Mucosa of stomach (tissue), 1 donor: ENCODE results near the gene PPDPF.
A peak's percentile ranks its signal among the peaks of the same experiment; 100 is the strongest.

Experiments
- H3K27me3 ChIP-seq: one replicate; pipeline ENCODE4 v1.7.0; 2013; ENCODE audit warnings: mild to moderate bottlenecking, low read length; ENCODE audit not compliant: control insufficient read depth, insufficient read depth
- H3K36me3 ChIP-seq: one replicate; pipeline ENCODE4 v1.7.0; 2013; ENCODE audit warnings: low read length; ENCODE audit not compliant: control insufficient read depth, insufficient read depth
- H3K4me1 ChIP-seq: one replicate; pipeline ENCODE4 v1.7.0; 2013; ENCODE audit warnings: mild to moderate bottlenecking, low read length; ENCODE audit not compliant: control insufficient read depth, insufficient read depth
- H3K4me3 ChIP-seq: one replicate; pipeline ENCODE4 v1.7.0; 2013; ENCODE audit warnings: low read length
- H3K9ac ChIP-seq: one replicate; pipeline ENCODE4 v1.7.0; 2013; ENCODE audit warnings: mild to moderate bottlenecking, low read length, moderate library complexity
- H3K9me3 ChIP-seq: one replicate; pipeline ENCODE4 v1.7.0; 2013; ENCODE audit warnings: mild to moderate bottlenecking, low read length, moderate library complexity; ENCODE audit not compliant: control insufficient read depth
- donor health status: Pancreatic carcinoma.

Gene PPDPF

DNA sequence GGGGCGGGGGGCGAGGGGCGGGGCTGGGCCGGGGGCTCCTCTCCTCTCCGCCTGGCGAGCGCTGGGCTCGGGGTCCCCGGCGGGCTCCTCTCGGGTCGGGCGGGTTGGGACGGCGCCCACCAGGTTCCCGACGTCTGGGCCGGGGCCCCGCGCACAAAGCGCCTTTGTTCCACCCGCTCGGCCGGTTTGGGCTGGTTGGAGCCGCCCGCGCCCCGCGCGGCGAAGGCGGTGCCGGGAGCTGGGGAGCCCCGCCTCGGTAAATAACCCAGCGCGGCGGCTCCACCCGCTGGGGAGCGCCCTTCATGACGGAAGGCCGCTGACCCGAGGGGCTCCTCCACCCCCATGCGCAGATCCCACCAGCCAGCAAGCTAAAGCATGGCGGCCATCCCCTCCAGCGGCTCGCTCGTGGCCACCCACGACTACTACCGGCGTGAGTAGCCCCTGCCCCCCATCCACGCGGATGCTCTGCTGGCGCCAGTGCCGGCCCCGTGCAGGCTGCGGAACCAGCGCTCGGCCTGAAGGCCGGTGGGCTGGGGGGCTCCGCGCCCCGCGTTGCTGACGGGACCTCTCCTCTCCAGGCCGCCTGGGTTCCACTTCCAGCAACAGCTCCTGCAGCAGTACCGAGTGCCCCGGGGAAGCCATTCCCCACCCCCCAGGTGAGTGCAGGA, 503 bp downstream of the PPDPF start:
- peak overlapping the region; percentile 87 for H3K9ac ChIP-seq
- no peaks in the 10 kb centered on the region for H3K27me3 ChIP-seq
- H3K4me1 ChIP-seq: peaks cover 32% of the 10 kb centered on the region
- no peaks in the 10 kb centered on the region for H3K9me3 ChIP-seq
- peak overlapping the region; percentile 98 for H3K4me3 ChIP-seq
- H3K36me3 ChIP-seq: peaks cover 11% of the 10 kb centered on the region

DNA sequence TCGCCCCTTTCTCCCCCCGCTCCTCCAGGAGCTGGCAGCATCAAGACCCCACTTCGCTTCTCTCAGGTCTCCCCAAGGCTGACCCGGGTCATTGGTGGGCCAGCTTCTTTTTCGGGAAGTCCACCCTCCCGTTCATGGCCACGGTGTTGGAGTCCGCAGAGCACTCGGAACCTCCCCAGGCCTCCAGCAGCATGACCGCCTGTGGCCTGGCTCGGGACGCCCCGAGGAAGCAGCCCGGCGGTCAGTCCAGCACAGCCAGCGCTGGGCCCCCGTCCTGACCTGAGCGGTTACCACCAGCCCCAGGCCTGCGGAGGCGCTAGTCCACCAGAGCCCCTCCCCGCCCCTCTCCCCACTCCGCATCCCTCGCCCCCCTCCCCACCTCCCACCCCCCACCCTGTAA, 1.0 kb downstream of the PPDPF start:
- no peaks in the 10 kb centered on the region for H3K9me3 ChIP-seq
- no peaks in the 10 kb centered on the region for H3K27me3 ChIP-seq
- peaks cover 11% of the 10 kb centered on the region for H3K36me3 ChIP-seq
- peaks cover 34% of the 10 kb centered on the region for H3K4me1 ChIP-seq
- H3K9ac ChIP-seq: peak overlapping the region; percentile 87
- peak overlapping the region; percentile 98 for H3K4me3 ChIP-seq

GRCh38 chr20:63522091-63522868, 1.7 kb downstream of the PPDPF start:
- Histone ChIP-seq H3K9ac (peak overlapping the region; percentile 74), H3K36me3 (peaks cover 11% of the 10 kb centered on the region), H3K4me1 (peaks cover 34% of the 10 kb centered on the region), H3K27me3 (no peaks in the 10 kb centered on the region), H3K9me3 (no peaks in the 10 kb centered on the region), H3K4me3 (peak overlapping the region; percentile 45)

GRCh38 chr20:63522981-63523611, 2.5 kb downstream of the PPDPF start:
- Histone ChIP-seq H3K27me3 (no peaks in the 10 kb centered on the region), H3K4me3 (no peak overlapping the region), H3K9ac (no peak overlapping the region), H3K4me1 (peaks cover 34% of the 10 kb centered on the region), H3K36me3 (peaks cover 11% of the 10 kb centered on the region), H3K9me3 (no peaks in the 10 kb centered on the region)

DNA sequence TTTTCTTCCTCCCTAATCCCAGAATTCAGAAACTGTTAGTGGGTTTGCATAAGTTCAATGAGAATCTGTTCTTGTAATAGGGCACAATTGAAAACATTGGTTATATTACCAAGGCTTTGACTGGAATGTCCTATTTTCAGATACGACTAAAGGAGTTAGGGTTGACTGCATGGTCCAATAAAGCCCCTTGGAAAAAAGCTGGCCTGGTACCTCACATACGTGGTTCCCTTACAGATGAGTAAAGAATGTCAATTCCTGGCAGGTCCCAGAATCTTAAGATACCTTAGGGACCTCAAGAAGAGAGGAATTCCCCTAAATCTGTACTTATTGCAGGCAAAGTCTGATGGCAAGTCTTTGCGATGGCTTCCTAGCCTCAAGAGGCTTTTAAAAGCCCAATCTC, 4.6 kb downstream of the PPDPF start:
- H3K36me3 ChIP-seq: peaks cover 11% of the 10 kb centered on the region
- no peak overlapping the region for H3K4me3 ChIP-seq
- H3K27me3 ChIP-seq: no peaks in the 10 kb centered on the region
- H3K9me3 ChIP-seq: no peaks in the 10 kb centered on the region
- peaks cover 28% of the 10 kb centered on the region for H3K4me1 ChIP-seq
- no peak overlapping the region for H3K9ac ChIP-seq

DNA sequence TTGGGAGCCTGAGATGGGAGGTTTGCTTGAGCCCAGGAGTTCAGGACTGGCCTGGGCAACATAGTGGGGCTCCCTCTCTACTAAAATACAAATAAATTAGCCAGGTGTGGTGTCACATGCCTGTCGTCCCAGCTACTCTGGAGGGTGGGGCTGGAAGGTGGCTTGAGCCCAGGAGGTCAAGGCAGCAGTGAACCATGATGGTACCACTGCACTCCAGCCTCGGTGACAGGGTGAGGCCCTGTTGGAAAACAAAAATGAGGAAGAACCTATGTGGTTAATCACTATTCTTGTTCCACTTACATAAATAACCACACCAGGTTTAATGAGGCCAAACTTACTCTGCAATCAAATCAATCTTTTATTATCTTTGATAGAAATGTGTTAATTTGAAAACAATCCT, 5.4 kb downstream of the PPDPF start:
- peaks cover 34% of the 10 kb centered on the region for H3K4me1 ChIP-seq
- no peak overlapping the region for H3K4me3 ChIP-seq
- no peak overlapping the region for H3K9ac ChIP-seq
- H3K9me3 ChIP-seq: no peaks in the 10 kb centered on the region
- H3K27me3 ChIP-seq: peaks cover 2% of the 10 kb centered on the region
- peaks cover 11% of the 10 kb centered on the region for H3K36me3 ChIP-seq

- Histone ChIP-seq H3K27me3 (peaks cover 2% of the 10 kb centered on the region), H3K9ac (no peak overlapping the region), H3K36me3 (peaks cover 4% of the 10 kb centered on the region), H3K9me3 (no peaks in the 10 kb centered on the region), H3K4me3 (no peak overlapping the region), H3K4me1 (peaks cover 31% of the 10 kb centered on the region)
These were observed 6.6 kb downstream of the PPDPF start for GRCh38 chr20:63527184-63527583.

GRCh38 chr20:63529180-63529860, 8.8 kb downstream of the PPDPF start:
- peaks cover 33% of the 10 kb centered on the region for H3K4me1 ChIP-seq
- no peaks in the 10 kb centered on the region for H3K9me3 ChIP-seq

GRCh38 chr20:63529861-63530787, 9.6 kb downstream of the PPDPF start:
- no peak overlapping the region for H3K9ac ChIP-seq
- no peaks in the 10 kb centered on the region for H3K36me3 ChIP-seq
- H3K9me3 ChIP-seq: no peaks in the 10 kb centered on the region
- H3K4me1 ChIP-seq: peaks cover 41% of the 10 kb centered on the region
- H3K4me3 ChIP-seq: no peak overlapping the region
- H3K27me3 ChIP-seq: peaks cover 2% of the 10 kb centered on the region

More at GRCh38 chr20:63529180-63529860, 8.8 kb downstream of the PPDPF start:
- no peaks in the 10 kb centered on the region for H3K36me3 ChIP-seq
- no peak overlapping the region for H3K9ac ChIP-seq
- no peak overlapping the region for H3K4me3 ChIP-seq
- peaks cover 2% of the 10 kb centered on the region for H3K27me3 ChIP-seq

DNA sequence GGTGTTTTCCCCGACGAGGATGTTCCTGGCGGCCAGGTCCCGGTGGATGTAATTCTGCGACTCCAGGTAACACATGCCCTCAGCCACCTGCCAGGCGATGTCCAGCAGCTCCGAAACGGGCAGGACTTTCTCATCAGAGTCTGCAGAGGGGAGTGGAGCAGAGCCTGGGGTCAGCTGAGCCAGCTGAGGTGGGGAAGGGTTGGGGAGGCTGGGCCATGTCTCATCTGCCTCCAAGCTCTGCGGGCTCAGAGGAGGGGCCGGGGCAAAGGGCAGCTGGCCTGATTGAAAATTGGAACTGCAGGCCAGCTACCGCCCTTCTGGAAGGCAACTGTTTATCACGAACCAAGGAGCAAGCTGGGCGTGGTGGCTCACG, 10.2 kb downstream of the PPDPF start:
- H3K9ac ChIP-seq: no peak overlapping the region

More for the DNA sequence above, 10.2 kb downstream of the PPDPF start:
- H3K9me3 ChIP-seq: no peaks in the 10 kb centered on the region
- H3K36me3 ChIP-seq: no peaks in the 10 kb centered on the region
- H3K27me3 ChIP-seq: peaks cover 2% of the 10 kb centered on the region
- no peak overlapping the region for H3K4me3 ChIP-seq
- H3K4me1 ChIP-seq: peaks cover 44% of the 10 kb centered on the region
